Fibroblast of skin of right biceps (primary cell): ENCODE measurements around the gene RIPPLY3.
"Not testable (repeated sequence)": the region's sequence is repeated elsewhere in the genome, so short reads cannot be mapped to it uniquely, and the experiment has no call there.

Experiments
- DNase-seq: peaks from one replicate; pipeline ENCODE4 v3.0.0-alpha.2; 2013

Gene RIPPLY3

DNA sequence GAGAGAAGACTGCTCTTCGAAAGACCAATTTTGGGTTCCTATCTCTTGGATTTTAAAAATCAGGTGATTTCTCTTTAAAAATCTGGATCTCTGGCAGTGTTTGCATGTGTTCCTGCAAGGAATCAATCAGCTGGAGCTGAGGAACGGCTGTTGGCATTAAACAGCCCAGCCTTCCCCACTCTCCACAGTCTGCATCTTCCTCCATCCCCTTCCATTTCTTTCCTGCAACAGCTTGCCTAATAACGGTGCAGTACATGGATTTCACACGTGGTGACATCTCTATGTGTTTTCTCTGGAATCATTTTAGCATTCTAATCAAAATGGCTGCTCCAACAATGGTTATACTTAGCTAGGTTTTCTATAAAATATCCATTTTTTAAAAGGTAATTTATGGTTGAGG, 20.0 kb downstream of the RIPPLY3 start:
- no peak for DNase-seq

DNA sequence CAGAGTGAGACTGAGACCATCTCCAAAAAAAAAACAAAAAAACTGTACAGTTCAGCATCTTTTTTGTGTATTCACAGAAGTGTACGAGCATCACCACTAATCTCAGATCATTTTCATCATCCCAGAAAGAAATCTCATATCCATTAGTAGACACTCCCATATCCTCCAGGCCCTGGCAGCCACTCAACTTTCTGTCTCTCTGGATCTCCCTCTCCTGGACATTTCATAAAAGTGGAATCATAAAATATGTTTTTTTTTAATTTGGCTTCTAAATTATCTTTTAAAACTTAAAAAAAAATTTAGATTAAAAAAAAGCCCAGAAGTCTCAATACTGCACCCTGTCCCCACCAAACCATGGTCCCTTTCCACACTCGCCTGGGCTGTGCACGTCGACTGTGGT, 22.1 kb downstream of the RIPPLY3 start:
- DNase-seq: peak; percentile 18

DNA sequence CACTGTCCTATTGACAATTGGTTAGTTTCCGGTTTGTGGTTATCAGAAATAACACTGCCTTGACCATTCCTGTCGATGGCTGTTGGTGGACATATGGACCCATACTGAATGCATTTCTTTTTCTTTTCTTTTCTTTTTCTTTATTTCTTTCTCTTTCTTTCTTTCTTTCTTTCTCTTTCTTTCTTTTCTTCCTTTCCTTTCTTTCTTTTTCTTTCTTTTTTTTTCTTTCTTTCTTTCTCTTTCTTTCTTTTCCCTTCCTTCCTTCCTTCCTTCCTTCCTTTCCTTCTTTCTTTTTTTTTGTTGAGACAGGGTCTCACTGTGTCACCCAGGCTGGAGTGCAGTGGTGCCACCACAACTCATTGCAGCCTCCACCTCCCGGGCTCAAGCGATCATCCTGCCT, 24.4 kb downstream of the RIPPLY3 start:
- DNase-seq: no peak

DNA sequence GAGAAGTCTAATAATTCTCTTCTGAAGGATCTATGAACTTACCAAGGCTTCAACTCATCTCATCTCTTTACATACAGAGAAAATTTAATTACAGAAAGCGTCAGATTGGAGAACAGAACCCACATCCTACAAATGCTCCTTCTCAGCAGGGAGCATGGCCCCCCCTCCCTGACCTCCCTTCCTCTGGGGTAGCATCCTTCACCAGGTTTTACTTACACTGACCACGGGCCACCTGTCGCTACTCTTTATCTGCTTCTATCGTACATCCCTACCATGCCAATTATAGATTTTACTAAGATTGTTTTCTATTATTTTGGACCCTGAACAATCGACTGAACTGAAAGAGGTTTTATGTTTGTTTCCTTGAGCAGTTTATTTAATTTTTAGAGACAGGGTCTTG, 25.8 kb downstream of the RIPPLY3 start:
- DNase-seq: no peak

DNA sequence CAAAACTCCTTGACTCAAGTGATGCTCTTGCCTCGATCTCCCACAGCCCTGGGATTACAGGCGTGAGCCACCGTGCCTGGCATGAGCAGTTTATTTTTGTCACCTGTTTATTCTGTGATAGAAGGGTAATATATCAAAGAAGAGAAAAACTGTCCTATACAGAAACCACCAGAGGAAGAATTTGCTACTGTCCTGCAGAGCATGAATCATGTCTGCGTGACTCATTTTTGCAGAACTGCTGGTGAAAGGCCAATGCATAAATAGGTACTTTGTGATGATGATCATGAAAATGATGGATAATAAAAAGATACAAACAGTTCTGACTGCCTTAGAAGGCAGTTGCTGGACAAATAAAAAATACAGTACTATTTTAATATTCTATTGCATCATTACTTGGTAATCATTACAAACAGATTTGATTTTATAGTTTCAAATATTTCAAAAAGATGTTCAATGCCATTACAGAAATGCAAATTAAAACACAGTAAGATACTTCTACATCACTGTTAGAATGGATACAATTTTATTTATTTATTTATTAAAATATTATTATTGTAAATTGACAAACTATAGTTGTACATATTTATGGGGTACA, 26.5 kb downstream of the RIPPLY3 start:
- peak; percentile 68 for DNase-seq

DNA sequence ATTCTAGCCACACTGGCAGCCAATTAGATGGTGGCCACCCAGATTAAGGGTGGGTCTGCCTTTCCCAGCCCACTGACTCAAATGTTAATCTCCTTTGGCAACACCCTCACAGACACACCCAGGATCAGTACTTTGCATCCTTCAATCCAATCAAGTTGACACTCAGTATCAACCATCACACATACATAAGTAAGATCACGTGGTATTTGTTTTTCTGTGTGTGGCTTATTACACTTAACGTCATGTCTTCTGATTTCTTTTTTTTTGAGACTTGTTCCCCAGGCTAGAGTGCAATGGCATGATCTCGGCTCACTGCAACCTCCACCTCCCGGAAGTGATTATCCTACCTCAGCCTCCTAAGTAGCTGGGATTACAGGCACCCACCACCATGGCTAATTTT, 27.9 kb downstream of the RIPPLY3 start:
- DNase-seq: not testable (repeated sequence)

DNA sequence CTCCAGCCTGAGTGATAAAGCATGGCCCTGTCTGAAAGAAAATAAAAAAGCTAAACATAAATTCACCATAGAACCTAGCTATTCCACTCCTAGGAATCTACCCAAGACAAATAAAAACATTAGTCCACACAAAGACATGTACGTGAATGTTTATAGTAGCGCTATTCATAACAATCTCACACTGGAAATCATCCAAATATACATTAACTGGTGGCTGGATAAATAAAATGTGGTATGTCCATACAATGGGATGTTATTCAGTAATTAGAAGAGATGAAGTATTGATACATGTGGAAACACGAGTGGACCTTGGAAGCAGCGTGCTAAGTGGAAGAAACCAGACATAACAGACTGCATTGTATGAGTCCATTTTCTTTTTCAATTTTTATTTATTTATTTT, 29.7 kb downstream of the RIPPLY3 start:
- no peak for DNase-seq

DNA sequence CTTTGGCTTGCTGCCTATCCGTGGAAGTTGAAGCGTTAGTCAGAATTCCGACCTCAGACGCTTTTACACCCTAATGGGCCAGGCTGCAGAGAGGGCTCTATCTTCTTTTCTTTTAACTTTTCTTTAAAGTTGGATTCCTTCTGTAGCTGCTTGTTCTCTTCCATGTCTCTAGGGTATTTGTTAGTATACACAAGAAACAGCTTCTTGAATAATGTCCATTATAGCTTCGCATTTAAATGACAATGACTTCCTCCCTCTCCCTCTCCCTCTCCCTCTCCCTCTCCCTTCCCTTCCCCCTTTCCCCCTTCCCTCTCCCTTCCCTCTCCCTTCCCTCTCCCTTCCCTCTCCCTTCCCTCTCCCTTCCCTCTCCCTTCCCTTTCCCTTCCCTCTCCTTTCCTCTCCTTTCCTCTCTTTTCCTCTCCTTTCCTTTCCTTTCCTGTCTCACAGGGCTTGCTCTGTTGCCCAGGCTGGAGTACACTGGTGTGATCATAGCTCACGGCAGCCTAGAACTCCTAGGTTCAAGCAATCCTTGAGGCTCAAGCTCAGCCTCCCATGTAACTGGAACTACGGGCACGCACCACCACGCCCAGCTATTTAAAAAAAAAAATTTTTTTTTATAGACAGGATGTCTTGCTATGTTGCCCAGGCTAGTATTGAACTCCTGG, 33.0 kb downstream of the RIPPLY3 start:
- DNase-seq: no peak

DNA sequence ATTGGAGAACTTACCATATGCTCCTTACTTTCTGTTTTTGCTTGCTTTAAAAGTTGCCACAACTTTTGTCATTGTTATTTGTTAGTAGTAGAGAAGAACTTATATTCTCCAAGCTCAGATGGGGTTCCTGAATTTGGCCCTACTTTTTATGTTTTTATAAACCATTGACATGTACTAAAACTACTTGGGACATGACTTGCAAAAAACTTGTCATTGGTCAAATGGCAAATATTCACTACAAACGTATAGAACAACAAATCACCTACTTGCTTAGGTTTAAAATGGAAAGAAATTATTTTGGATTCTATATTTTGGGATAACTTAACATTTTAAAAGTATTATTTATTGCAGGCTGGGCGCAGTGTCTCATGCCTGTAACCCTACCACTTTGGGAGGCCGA, 33.7 kb downstream of the RIPPLY3 start:
- no peak for DNase-seq

DNA sequence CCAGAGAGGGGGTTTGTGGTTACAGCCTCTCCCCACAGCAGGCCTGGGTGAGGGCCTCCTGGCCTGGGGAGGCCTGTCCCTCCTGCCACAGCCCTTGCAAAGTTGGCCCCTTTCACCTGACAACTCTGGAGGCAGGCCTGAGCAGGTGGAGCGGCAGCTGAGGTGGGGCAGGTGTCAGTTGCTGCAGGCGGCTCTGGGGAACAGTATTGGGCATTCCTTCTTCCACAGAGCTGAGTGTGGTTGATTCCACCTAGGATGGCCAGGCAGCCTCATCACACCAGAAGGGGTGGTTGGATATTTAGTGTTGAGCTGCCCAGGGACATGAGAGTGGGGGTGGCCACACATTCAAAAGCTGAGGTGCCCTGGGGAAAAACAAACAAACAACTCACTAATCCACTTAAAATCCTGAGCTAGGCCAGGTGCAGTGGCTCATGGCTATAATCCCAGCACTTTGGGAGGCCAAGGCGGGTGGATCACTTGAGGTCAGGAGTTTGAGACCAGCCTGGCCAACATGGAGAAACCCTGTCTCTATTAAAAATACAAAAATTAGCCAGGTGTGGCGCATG, 35.3 kb downstream of the RIPPLY3 start:
- no peak for DNase-seq

DNA sequence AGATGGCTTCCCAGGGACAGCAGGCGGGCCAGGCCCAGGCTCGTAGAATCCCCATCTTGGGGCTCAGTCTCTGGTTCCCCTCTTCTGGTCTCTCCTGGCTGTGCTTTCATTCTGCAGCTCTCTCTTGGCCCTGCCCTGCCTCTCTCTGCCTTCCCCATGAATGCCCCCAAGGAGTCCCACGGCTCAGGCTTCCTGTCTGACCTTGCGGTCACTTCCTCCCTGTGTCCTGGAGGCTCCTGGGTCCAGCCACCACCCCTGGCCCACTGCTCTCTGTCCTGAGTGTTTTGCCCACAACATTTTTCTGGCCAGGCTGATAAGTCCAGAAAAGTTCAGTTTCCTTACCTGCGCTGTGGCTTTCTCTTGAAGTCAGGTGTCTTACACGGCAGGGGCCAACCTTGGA, 37.3 kb downstream of the RIPPLY3 start:
- DNase-seq: no peak

DNA sequence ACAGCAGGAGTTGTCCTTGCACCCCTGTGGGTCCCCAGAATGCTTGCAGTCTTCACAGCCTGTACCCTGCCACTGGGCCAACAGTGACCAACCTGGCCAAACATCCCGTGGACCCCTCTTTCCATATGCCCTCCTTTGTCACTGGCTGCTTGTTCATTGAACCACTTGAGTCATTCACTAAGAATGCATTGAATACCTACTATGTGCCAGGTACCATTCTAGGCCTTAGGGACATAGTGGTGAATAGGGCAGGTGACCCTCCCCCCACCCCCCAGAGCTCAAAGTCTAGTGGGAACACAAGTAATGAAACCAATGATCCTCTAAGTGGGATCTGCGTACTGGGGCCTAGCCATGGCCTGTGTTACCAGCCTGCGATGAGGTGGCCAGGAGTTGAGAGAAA, 38.1 kb downstream of the RIPPLY3 start:
- no peak for DNase-seq

DNA sequence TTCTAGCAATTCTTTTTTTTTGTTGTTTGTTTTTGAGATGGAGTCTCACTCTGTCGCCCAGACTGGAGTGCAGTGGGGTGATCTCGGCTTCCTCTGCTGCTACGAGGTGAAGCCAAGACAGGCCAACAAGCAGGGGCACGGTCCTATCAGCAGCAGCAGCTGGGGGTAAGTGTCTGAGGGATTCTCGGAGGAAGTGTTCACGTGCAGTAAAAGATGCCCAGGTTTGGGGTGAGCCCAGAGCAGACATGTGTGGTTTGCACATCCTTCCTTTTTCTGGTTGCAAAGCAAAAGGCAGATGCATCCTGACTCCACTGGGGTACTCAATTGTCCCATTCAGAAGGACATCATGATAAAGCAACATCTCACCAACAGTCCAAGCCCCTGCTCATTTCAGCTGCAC, 38.6 kb downstream of the RIPPLY3 start:
- DNase-seq: no peak

DNA sequence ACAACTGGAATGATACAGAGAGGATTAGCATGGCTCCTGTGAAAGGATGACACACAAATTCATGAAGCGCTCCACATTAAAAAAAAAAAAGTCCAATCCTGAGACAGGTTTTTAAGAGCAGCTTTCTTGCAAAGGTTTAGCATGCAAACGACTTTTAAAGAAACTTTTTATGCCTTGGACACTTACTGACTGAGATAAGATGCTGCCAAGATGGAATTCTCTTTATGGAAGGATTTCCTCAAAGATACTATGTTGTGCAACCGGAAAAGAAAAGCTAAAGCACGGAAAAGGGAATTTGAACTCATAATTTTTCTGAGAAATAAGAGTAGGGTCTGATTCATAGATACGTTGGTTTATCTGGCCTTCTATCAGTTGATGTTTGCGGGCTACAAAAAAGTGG, 39.1 kb downstream of the RIPPLY3 start:
- no peak for DNase-seq

DNA sequence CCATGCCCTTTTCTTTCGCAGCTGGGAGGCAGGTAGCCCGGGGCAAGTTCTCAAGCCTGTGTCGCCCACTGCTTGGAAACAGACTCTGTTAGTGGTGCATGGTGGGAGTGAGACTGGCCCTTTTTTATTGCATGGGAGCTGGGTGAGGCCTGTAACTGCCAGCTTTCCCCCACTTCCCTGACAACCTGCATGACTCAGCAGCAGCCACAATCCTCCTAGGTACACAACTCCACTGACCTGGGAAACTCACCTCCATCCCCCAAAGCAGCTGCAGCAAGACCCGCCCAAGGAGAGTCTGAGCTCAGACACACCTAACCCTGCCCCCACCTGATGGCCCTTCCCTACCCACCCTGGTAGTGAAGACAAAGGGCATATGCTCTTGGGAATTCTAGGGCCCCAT, 40.6 kb downstream of the RIPPLY3 start:
- DNase-seq: no peak

DNA sequence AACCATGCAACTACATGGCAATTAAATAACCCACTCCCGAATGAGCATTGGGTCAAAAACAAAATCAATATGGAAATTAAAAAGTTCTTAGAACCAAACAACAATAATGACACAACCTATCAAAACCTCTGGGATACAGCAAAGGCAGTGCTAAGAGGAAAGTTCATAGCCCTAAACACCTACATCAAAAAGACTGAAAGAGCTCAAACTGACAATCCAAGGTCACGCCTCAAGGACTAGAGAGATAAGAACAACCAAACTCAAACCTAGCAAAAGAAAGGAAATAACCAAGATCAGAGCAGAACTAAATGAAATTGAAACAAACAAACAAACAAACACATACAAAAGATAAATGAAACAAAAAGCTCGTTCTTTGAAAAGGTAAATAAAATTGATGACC, 43.2 kb downstream of the RIPPLY3 start:
- DNase-seq: not testable (repeated sequence)

DNA sequence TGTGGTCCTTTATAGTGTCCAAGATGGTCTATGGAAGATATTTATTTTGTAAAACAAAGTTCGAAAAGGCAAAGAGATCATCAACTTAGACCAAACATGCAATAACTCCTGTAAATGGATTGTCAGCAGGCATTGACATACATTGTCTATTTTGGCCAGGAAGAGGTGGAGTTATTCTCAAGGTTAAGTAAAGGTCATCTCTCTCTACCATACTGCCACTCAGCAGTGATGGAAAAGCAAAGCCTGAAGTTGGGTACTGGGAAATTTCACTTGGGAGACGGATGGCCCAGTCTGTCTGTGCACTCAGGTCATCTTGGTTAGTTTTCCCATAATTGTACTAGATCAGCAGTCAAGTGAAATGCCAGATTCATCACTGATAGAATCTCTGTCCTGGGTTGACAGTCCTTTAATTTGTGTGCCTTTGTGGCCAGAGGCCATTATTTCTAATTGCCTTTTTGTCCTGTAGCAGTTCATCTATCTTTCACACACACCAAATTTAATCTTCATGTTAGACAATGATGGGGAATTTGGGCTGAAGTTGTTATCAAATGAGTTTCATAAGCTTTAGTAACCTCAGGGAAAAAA, 48.9 kb downstream of the RIPPLY3 start:
- no peak for DNase-seq

DNA sequence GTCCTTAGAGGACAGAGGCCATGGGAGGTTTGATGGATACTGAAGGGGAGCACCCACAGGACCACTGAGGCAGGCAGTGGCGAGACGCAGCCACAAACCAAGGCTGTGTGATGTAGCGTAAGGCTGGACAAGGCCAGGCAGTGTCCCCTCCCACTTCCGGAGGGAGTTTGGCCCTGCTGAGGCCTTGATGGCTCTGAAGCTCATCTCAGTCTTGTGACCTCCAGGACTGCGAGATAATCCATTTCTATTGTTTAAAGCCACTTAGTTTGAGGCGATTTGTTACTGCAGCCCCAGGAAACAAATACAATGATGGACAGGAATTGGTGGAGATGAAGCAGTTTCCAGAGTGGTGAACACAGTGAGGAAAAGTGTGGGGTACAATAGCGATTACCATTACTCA, 51.1 kb downstream of the RIPPLY3 start:
- DNase-seq: no peak

DNA sequence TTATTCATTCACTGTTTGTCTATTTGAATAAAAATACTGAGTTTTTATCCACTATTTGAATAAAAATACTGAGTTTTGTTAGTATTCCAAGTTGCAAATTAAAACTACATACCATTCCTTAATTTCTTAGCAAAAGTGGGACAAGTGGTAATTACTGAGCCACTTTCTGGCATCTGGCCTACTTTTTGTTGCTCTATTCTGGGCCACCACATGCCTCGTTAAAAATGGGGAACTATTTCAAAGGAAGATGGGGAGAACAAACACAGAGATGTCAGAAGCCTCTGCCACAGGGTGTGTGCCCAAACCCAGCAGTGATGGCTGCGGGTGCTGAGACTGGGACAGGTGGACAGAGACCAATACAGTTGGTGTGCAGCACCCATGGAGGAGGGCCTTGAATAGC, 51.8 kb downstream of the RIPPLY3 start:
- no peak for DNase-seq

DNA sequence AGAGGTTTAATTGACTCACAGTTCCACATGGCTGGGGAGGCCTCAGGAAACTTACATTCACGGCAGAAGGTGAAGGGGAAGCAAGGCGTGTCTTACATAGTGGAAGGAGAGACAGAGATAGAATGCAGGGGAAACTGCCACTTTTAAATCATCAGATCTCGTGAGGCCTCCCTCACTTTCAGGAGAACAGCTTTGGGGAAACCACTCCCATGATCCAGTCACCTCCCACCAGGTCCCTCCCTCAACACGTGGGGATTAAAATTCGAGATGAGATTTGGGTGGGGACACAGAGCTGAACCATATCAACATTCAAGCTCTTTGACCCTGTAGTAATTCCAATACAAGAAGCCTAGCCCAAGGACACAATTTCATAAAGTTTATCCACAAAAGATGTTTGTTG, 52.7 kb downstream of the RIPPLY3 start:
- no peak for DNase-seq

DNA sequence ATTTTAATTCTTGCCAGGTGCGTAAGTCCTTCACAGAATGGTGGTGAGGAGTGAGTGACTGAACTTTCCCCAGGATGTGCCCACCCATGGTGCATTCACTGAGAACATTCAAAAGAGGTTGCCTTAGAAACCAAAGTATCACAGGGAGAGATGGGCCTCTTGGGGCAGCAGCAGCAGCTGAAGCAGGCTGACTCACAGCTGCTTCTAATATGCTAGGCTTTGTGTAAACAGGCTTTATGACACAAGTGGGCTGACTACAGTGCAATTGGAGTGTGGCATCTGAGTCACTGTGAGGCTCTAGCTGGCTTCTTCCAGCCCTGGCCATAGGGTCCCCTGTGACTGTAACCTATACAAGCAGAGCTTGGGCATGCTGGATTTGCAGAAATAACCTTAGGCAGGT, 53.8 kb downstream of the RIPPLY3 start:
- peak; percentile 96 for DNase-seq

DNA sequence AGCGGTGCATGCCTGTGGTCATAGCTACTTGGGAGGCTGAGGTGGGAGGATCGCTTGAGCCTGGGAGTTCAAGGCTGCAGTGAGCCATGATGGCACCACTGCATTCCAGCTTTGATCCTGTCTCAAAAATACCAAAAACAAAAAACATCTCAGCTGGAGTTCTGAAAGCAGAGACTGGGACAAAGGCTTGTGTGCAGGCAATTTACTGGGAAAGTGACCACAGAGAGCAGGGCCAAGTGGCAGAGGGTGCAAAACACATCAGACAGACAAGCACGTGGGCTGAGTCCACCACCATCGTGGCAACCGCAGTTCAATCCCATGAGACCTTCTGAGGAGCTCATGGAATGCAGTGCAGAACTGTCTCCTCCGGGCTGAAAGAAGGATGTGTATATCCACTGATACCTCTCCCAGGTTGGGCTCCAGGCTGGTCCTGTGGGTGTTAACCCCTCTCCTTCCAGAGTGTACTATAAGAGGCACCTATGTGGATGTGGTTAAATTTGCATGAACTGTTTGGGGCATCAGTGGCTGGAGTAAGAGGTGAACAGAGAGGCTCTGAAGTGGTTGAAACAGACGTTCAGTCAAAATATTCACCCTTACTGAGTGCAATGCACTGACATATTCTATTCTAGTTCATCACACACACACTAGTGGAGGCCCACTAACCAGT, 55.6 kb downstream of the RIPPLY3 start:
- DNase-seq: peak; percentile 68

DNA sequence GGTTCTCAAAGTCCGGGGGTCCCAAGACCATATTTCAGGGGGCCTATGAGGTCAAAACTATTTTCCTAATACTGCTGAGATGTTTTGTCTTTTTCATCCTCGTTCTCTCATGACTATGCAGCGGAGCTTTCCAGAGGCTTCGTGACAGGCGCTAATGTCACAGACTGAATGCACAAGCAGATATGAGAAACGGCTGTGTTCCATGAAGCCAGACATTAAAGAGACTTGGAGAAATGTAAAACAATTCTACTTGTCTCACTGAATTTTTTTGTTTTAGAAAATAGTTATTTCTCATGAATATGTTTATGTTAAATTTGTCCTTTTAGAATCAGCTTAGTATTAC, 56.1 kb downstream of the RIPPLY3 start:
- DNase-seq: no peak

DNA sequence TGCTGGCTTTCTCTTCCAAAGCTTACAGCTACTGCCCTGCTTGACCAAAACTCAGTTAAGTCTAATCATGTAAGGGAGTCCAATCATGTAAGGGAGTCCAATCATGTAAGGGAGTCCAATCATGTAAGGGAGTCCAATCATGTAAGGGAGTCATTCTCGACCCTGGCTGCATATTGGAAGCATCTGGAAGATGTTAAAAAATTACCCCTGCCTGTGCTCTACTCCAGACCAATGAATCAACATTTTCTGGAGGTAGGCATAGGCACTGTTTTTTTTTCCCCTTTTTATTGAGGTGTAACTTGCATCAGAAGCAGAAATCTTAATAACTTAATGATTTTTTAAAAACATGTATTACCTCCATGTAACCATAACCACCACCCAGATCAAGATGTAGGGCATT, 56.9 kb downstream of the RIPPLY3 start:
- DNase-seq: no peak
